ENCODE results near the gene RAP1GAP2. TPM values are rescaled to one million over a fixed set of nuclear protein-coding genes. Genes with fewer than 3 reads are reported as not detected.

The RAP1GAP2 gene
- polyA plus RNA-seq, 1 of the 3 experiments (the other 2 are of a cell fraction), result 22.0 TPM

DNA sequence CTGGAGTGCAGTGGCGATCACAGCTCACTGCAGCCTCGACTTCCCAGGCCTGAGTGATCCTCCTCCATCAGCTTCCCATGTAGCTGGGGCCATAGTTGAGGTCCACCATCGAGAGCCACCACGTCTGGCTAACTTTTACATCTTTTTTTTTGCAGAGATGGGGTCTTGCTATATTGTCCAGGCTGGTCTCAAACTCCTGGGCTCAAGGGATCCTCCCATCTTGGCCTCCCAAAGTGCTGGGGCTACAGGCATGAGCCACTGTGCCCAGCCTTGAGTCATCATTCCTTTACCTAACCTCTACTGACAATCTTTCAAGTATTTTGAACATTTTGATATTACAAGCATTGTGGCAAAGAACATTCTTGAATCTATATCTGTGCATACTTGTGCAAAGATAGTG is 37.4 kb upstream of the RAP1GAP2 start:
- Histone ChIP-seq H3K4me1 (ENCODE audit: control insufficient read depth in 1 of 2, insufficient read depth in 2 of 2, low read depth in 1 of 2, low read length in 1 of 2) (no peaks in the 10 kb centered on the region), H3K9me3 (no peaks in the 10 kb centered on the region), H3K36me3 (replicated peaks in 1 of 2; ENCODE audit: control insufficient read depth in 1 of 2, insufficient read depth in 2 of 2, low read length in 1 of 2) (no peaks in the 10 kb centered on the region), H3K27ac (ENCODE audit: low read depth in 2 of 2, low read length in 1 of 2) (no peak overlapping the region), H3K79me2 (ENCODE audit: insufficient read depth) (no peaks in the 10 kb centered on the region), H3K9me2 (no peaks in the 10 kb centered on the region), H4K20me1 (ENCODE audit: insufficient read depth) (no peaks in the 10 kb centered on the region), H3K4me3 (ENCODE audit: low read depth in 2 of 2, low read length in 1 of 2) (no peak overlapping the region), H3K4me2 (no peak overlapping the region), H3K27me3 (ENCODE audit: insufficient read depth) (0 out of 2 replicates have a peak, but pooled peaks cover 5% of the 10 kb centered on the region), H3K9ac (no peak overlapping the region), H2AFZ (ENCODE audit: low read depth) (no peak overlapping the region), H3F3A (replicated peaks; ENCODE audit: insufficient read depth) (no peaks in the 10 kb centered on the region)
- no peak for DNase-seq
- CTCF ChIA-PET, result no interaction called here
- WGBS (ENCODE audit: low lambda C conversion rate), result 44% methylated on average over 4 of the region's 4 CpGs
- POLR2A ChIA-PET, result interaction anchor here (0.7 to 1.1 kb wide), 2 partner anchors 9 to 108 kb away, joined by 3 to 4 read pairs; partner anchors contain the start of gene CCDC92B
- TF ChIP-seq EZH2phosphoT487 (IDR thresholded peaks at IDR 0.05; ENCODE audit: borderline replicate concordance, low read depth) (no peak), SIN3A (IDR thresholded peaks at IDR 0.05; ENCODE audit: borderline replicate concordance, low read depth, low read length) (no peak), RFX5 (IDR thresholded peaks at IDR 0.05; ENCODE audit: low read length) (no peak), FOXM1 (IDR thresholded peaks at IDR 0.05; ENCODE audit: low read depth) (no peak), NFIC (IDR thresholded peaks at IDR 0.05; ENCODE audit: borderline replicate concordance) (no peak), POLR2AphosphoS5 (IDR thresholded peaks at IDR 0.05; ENCODE audit: low read depth, low read length) (no peak), TCF12 (IDR thresholded peaks at IDR 0.05) (no peak), FOSL2 (IDR thresholded peaks at IDR 0.05; ENCODE audit: borderline replicate concordance, low read depth) (no peak)
- TF ChIP-seq, protein P1, sequence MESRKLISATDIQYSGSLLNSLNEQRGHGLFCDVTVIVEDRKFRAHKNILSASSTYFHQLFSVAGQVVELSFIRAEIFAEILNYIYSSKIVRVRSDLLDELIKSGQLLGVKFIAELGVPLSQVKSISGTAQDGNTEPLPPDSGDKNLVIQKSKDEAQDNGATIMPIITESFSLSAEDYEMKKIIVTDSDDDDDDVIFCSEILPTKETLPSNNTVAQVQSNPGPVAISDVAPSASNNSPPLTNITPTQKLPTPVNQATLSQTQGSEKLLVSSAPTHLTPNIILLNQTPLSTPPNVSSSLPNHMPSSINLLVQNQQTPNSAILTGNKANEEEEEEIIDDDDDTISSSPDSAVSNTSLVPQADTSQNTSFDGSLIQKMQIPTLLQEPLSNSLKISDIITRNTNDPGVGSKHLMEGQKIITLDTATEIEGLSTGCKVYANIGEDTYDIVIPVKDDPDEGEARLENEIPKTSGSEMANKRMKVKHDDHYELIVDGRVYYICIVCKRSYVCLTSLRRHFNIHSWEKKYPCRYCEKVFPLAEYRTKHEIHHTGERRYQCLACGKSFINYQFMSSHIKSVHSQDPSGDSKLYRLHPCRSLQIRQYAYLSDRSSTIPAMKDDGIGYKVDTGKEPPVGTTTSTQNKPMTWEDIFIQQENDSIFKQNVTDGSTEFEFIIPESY (IDR thresholded peaks at IDR 0.05; ENCODE audit: borderline replicate concordance, low read depth), result no peak
- TF ChIP-seq, protein P2, sequence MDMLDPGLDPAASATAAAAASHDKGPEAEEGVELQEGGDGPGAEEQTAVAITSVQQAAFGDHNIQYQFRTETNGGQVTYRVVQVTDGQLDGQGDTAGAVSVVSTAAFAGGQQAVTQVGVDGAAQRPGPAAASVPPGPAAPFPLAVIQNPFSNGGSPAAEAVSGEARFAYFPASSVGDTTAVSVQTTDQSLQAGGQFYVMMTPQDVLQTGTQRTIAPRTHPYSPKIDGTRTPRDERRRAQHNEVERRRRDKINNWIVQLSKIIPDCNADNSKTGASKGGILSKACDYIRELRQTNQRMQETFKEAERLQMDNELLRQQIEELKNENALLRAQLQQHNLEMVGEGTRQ (IDR thresholded peaks at IDR 0.05; ENCODE audit: borderline replicate concordance, low read depth, low read length), result no peak
- TF ChIP-seq, protein P3, sequence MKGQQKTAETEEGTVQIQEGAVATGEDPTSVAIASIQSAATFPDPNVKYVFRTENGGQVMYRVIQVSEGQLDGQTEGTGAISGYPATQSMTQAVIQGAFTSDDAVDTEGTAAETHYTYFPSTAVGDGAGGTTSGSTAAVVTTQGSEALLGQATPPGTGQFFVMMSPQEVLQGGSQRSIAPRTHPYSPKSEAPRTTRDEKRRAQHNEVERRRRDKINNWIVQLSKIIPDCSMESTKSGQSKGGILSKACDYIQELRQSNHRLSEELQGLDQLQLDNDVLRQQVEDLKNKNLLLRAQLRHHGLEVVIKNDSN (IDR thresholded peaks at IDR 0.05; ENCODE audit: borderline replicate concordance, low read depth), result no peak

DNA sequence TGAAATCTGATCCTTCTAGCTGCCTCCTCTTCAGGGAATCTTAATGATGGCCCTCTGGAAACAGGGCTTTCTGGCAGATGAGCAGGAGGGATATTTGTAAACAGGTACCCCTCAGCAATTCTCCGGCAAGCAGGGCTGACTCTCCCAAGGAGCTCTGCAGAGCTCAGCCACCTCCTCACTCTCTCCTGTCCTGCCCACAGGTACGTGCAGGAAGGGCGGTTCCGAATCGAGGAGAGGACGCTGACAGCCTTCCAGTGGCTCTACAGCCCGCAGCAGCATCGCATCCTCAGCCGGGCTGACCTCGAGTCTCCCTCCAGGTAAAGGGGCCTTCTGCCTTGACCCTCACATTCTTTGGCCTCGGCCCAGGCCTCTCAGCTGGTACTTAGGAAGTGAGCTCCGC is 26.1 kb upstream of the RAP1GAP2 start:
- H3K36me3 ChIP-seq (replicated peaks in 1 of 2; ENCODE audit: control insufficient read depth in 1 of 2, insufficient read depth in 2 of 2, low read length in 1 of 2), result no peaks in the 10 kb centered on the region
- no peaks in the 10 kb centered on the region for H4K20me1 ChIP-seq (ENCODE audit: insufficient read depth)
- WGBS (ENCODE audit: low lambda C conversion rate), result 84% methylated on average over 11 of the region's 12 CpGs
- no peak overlapping the region for H3K4me2 ChIP-seq
- no peak for TF ChIP-seq YY1 (IDR thresholded peaks at IDR 0.05; ENCODE audit: low read depth)
- TF ChIP-seq GABPA (IDR thresholded peaks at IDR 0.05; ENCODE audit: low read depth), result no peak
- TF ChIP-seq, protein P1 (IDR thresholded peaks at IDR 0.05; ENCODE audit: borderline replicate concordance, low read depth), result no peak
- TF ChIP-seq, protein P2 (IDR thresholded peaks at IDR 0.05; ENCODE audit: borderline replicate concordance, low read depth, low read length), result no peak
- no peak for TF ChIP-seq CHD2 (IDR thresholded peaks at IDR 0.05; ENCODE audit: low read length, partially characterized antibody)
- TF ChIP-seq TCF12 (IDR thresholded peaks at IDR 0.05), result no peak
- no peak for TF ChIP-seq FOXM1 (IDR thresholded peaks at IDR 0.05; ENCODE audit: low read depth)
- no peak for TF ChIP-seq JUND (IDR thresholded peaks at IDR 0.05)
- TF ChIP-seq EP300 (IDR thresholded peaks at IDR 0.05; ENCODE audit: borderline replicate concordance in 1 of 2, low read depth in 1 of 2, low read length in 1 of 2), result no peak
- no peak for TF ChIP-seq FOSL2 (IDR thresholded peaks at IDR 0.05; ENCODE audit: borderline replicate concordance, low read depth)
- no peak for TF ChIP-seq EZH2phosphoT487 (IDR thresholded peaks at IDR 0.05; ENCODE audit: borderline replicate concordance, low read depth)
- H3K4me1 ChIP-seq (ENCODE audit: control insufficient read depth in 1 of 2, insufficient read depth in 2 of 2, low read depth in 1 of 2, low read length in 1 of 2), result no peaks in the 10 kb centered on the region
- no peak overlapping the region for H3K9ac ChIP-seq
- no peak overlapping the region for H3K27ac ChIP-seq (ENCODE audit: low read depth in 2 of 2, low read length in 1 of 2)
- no peaks in the 10 kb centered on the region for H3K79me2 ChIP-seq (ENCODE audit: insufficient read depth)
- POLR2A ChIA-PET, result no interaction called here
- no peak for DNase-seq
- no peaks in the 10 kb centered on the region for H3K9me2 ChIP-seq
- peaks cover 7% of the 10 kb centered on the region; the same call in 1 of the 2 replicates for H3K27me3 ChIP-seq (ENCODE audit: insufficient read depth)
- CTCF ChIA-PET, result interaction anchor here (1.1 kb wide), 1 partner anchor 9 kb away, joined by 3 read pairs; no protein-coding TSS in a partner anchor
- H3K9me3 ChIP-seq, result no peaks in the 10 kb centered on the region
- no peak overlapping the region for H3K4me3 ChIP-seq (ENCODE audit: low read depth in 2 of 2, low read length in 1 of 2)
- no peak overlapping the region for H2AFZ ChIP-seq (ENCODE audit: low read depth)
- no peaks in the 10 kb centered on the region for H3F3A ChIP-seq (replicated peaks; ENCODE audit: insufficient read depth)

Measured in SK-N-SH (cell line).